H1 (cell line): ENCODE measurements around the gene LINC00632. TPM values are rescaled to one million over a fixed set of nuclear protein-coding genes. Genes with fewer than 3 reads are reported as not detected.

Experiments used
- CTCF ChIA-PET: fragments of 300-600 bp; sonication (Branson Sonifier 250); formaldehyde crosslinking; loops from one replicate; lab custom pipeline; 2021; ENCODE audit not compliant: partially characterized antibody; lab: Charles Lee
- POLR2A ChIA-PET: fragments of 300-600 bp; sonication (Branson Sonifier 250); formaldehyde crosslinking; loops from one replicate; lab custom pipeline; 2021; ENCODE audit warnings: inconsistent platforms; ENCODE audit not compliant: partially characterized antibody; lab: Charles Lee
- DNase-seq, 2 experiments: peaks; one replicate each; pipeline versions ENCODE4 v3.0.0 to v3.0.0-alpha.2; 2010 to 2022; ENCODE audit warnings: low spot score in 2 of 2, low read depth in 1 of 2, mixed read lengths in 1 of 2
- FAIRE-seq: peaks from 2 replicates; lab custom pipeline; 2011; peaks lifted over from hg19 to GRCh38; lab: Jason Lieb, UNC
- H2AFZ ChIP-seq: 2 replicates; pipeline ENCODE4 v1.8.1; 2012; ENCODE audit warnings: low read length, inconsistent platforms
- H2AK5ac ChIP-seq: 2 replicates; pipeline ENCODE4 v1.6.1; 2013; ENCODE audit warnings: low read depth, low read length
- H2BK120ac ChIP-seq: replicated peaks from 2 replicates; pipeline ENCODE3; 2013; ENCODE audit warnings: low read depth, low read length, inconsistent platforms
- H2BK12ac ChIP-seq: 2 replicates; pipeline ENCODE4 v1.6.1; 2013; ENCODE audit warnings: low read depth, low read length
- H2BK15ac ChIP-seq: 2 replicates; pipeline ENCODE4 v1.6.1; 2013; ENCODE audit warnings: low read length
- H2BK20ac ChIP-seq: 2 replicates; pipeline ENCODE4 v1.6.1; 2013; ENCODE audit warnings: low read length
- H2BK5ac ChIP-seq: 2 replicates; pipeline ENCODE4 v1.6.1; 2013; ENCODE audit warnings: low read depth, low read length
- H3K14ac ChIP-seq: 2 replicates; pipeline ENCODE4 v1.6.1; 2013; ENCODE audit warnings: inconsistent platforms; ENCODE audit not compliant: insufficient read length
- H3K18ac ChIP-seq: 2 replicates; pipeline ENCODE4 v1.6.1; 2013; ENCODE audit warnings: low read length; ENCODE audit errors: extremely low read depth
- H3K23ac ChIP-seq: 2 replicates; pipeline ENCODE4 v1.6.1; 2013; ENCODE audit warnings: inconsistent platforms; ENCODE audit not compliant: insufficient read length
- H3K23me2 ChIP-seq: 2 replicates; pipeline ENCODE4 v1.6.1; 2013; ENCODE audit warnings: low read depth, low read length
- H3K27ac ChIP-seq: 2 replicates; pipeline ENCODE4 v1.6.1; 2011; ENCODE audit warnings: low read depth, low read length, inconsistent platforms
- H3K27me3 ChIP-seq, 4 experiments: replicated peaks in 1 of 4; 1 replicate in 1 of 4; 2 replicates in 3 of 4; pipeline versions ENCODE4 v1.6.1 to v1.8.1; 2011 to 2013; ENCODE audit warnings: low read length in 3 of 4, mild to moderate bottlenecking in 3 of 4, inconsistent platforms in 2 of 4, mixed read lengths in 2 of 4, moderate library complexity in 1 of 4; ENCODE audit not compliant: control insufficient read depth in 3 of 4, insufficient read depth in 3 of 4; ENCODE audit errors: extremely low read depth in 1 of 4
- H3K36me3 ChIP-seq, 4 experiments: 2 replicates each; pipeline versions ENCODE4 v1.6.1 to v1.8.1; 2011 to 2013; ENCODE audit warnings: mild to moderate bottlenecking in 4 of 4, low read length in 3 of 4, moderate library complexity in 2 of 4, control low read depth in 1 of 4, inconsistent platforms in 1 of 4; ENCODE audit not compliant: insufficient read depth in 4 of 4, control insufficient read depth in 2 of 4
- H3K4ac ChIP-seq: replicated peaks from 2 replicates; pipeline ENCODE3; 2013; ENCODE audit warnings: low read length, low read depth, mixed read lengths, inconsistent platforms; ENCODE audit not compliant: insufficient read length
- H3K4me1 ChIP-seq, 4 experiments: replicated peaks in 1 of 4; 1 replicate in 1 of 4; 2 replicates in 3 of 4; pipeline versions ENCODE4 v1.6.1 to v1.8.1; 2011 to 2013; ENCODE audit warnings: low read length in 3 of 4, inconsistent platforms in 2 of 4, mixed read lengths in 1 of 4; ENCODE audit not compliant: insufficient read depth in 4 of 4, control insufficient read depth in 3 of 4
- H3K4me2 ChIP-seq, 2 experiments: 2 replicates each; pipeline versions ENCODE4 v1.6.1 to v1.8.1; 2011 to 2013; ENCODE audit warnings: low read depth in 2 of 2, low read length in 2 of 2, control low read depth in 1 of 2, inconsistent platforms in 1 of 2, mild to moderate bottlenecking in 1 of 2; ENCODE audit not compliant: insufficient read depth in 1 of 2
- H3K4me3 ChIP-seq, 4 experiments: fragments of 200-600, 300-600 bp in 1 of 4; sonication (generic), shearing (Covaris generic), sonication (Bioruptor Twin) in 1 of 4; 2 replicates each; pipeline versions ENCODE4 v1.5.1 to v1.8.1; 2011 to 2016; ENCODE audit warnings: low read length in 4 of 4, low read depth in 3 of 4, control low read depth in 2 of 4, inconsistent platforms in 2 of 4, mild to moderate bottlenecking in 2 of 4, mixed read lengths in 1 of 4, moderate library complexity in 1 of 4; ENCODE audit not compliant: insufficient read depth in 2 of 4; ENCODE audit errors: extremely low read depth in 1 of 4
- H3K56ac ChIP-seq: replicated peaks from 2 replicates; pipeline ENCODE3; 2013; ENCODE audit warnings: low read depth, mild to moderate bottlenecking, mixed read lengths, low read length, inconsistent platforms; ENCODE audit not compliant: insufficient read length
- H3K79me1 ChIP-seq: 2 replicates; pipeline ENCODE4 v1.6.1; 2013; ENCODE audit warnings: low read depth, low read length, control low read depth
- H3K79me2 ChIP-seq, 2 experiments: 2 replicates each; pipeline versions ENCODE4 v1.6.1 to v1.8.1; 2012 to 2013; ENCODE audit warnings: low read length in 2 of 2, mild to moderate bottlenecking in 2 of 2, inconsistent platforms in 1 of 2; ENCODE audit not compliant: insufficient read depth in 2 of 2, control insufficient read depth in 1 of 2
- H3K9ac ChIP-seq, 4 experiments: replicated peaks in 1 of 4; 1 replicate in 1 of 4; 2 replicates in 3 of 4; pipeline versions ENCODE4 v1.6.1 to v1.8.1; 2011 to 2013; ENCODE audit warnings: low read depth in 3 of 4, low read length in 3 of 4, control low read depth in 2 of 4, mild to moderate bottlenecking in 2 of 4, moderate library complexity in 2 of 4, inconsistent platforms in 1 of 4; ENCODE audit errors: extremely low read depth in 1 of 4
- H3K9me3 ChIP-seq, 2 experiments: 2 replicates each; pipeline versions ENCODE4 v1.6.1 to v1.8.1; 2012 to 2013; ENCODE audit warnings: mild to moderate bottlenecking in 2 of 2, moderate library complexity in 2 of 2, control low read depth in 1 of 2, inconsistent platforms in 1 of 2, low read depth in 1 of 2, low read length in 1 of 2, mixed read lengths in 1 of 2; ENCODE audit not compliant: insufficient read depth in 2 of 2
- H4K20me1 ChIP-seq, 2 experiments: replicated peaks in 1 of 2; 2 replicates each; pipeline versions ENCODE3 to v1.8.1; 2011 to 2013; ENCODE audit warnings: inconsistent platforms in 2 of 2, low read length in 2 of 2, mild to moderate bottlenecking in 1 of 2; ENCODE audit not compliant: insufficient read depth in 2 of 2, control insufficient read depth in 1 of 2
- H4K5ac ChIP-seq: 2 replicates; pipeline ENCODE4 v1.6.1; 2013; ENCODE audit warnings: low read length, low read depth, mixed read lengths, inconsistent platforms; ENCODE audit not compliant: insufficient read length
- H4K8ac ChIP-seq: 2 replicates; pipeline ENCODE4 v1.8.0; 2013; ENCODE audit warnings: mild to moderate bottlenecking, moderate library complexity, low read length, inconsistent platforms; ENCODE audit not compliant: insufficient read depth; ENCODE audit errors: extremely low read depth
- H4K91ac ChIP-seq: replicated peaks from 2 replicates; pipeline ENCODE3; 2013; ENCODE audit warnings: low read length, mixed read lengths, inconsistent platforms; ENCODE audit not compliant: insufficient read length
- BRCA1 ChIP-seq: IDR thresholded peaks from 2 replicates; pipeline ENCODE4 v1.6.1; 2012; ENCODE audit warnings: low read depth, low read length, improper control_type of control experiment
- CBX5 ChIP-seq: fragments of 300-800, 300-1000 bp; sonication (generic); IDR thresholded peaks from 2 replicates; pipeline ENCODE4 v1.7.1; 2016; ENCODE audit warnings: antibody characterized with exemption, low read length, low read depth
- CREB1 ChIP-seq: IDR thresholded peaks from 2 replicates; pipeline ENCODE4 v1.6.1; 2012; ENCODE audit warnings: inconsistent platforms
- MAFK ChIP-seq: IDR thresholded peaks from 2 replicates; pipeline ENCODE4 v1.6.1; 2012; ENCODE audit warnings: low read depth, mild to moderate bottlenecking, improper control_type of control experiment, low read length
- RBBP5 ChIP-seq: IDR thresholded peaks from 2 replicates; pipeline ENCODE4 v1.7.1; 2012; ENCODE audit warnings: low read depth, mild to moderate bottlenecking, inconsistent platforms, low read length, moderate library complexity, borderline replicate concordance
- SP2 ChIP-seq: IDR thresholded peaks from 2 replicates; pipeline ENCODE4 v1.6.1; 2012; ENCODE audit warnings: mild to moderate bottlenecking, low read length, inconsistent platforms
- WGBS, 2 experiments: shearing (Covaris generic) in 1 of 2; methylation state at CpG; one replicate each; pipeline versions ENCODE4 v1.1.6 to v1.1.7; 2013 to 2015; ENCODE audit warnings: low lambda C conversion rate in 2 of 2, mixed read lengths in 2 of 2, inconsistent platforms in 1 of 2, low coverage in 1 of 2, missing lambda C conversion rate in 1 of 2; ENCODE audit not compliant: insufficient replicate concordance in 2 of 2, insufficient coverage in 1 of 2, insufficient read length in 1 of 2; ENCODE audit errors: extremely low coverage in 1 of 2, missing lambda C conversion rate in 1 of 2; 5-methylcytosine and 5-hydroxymethylcytosine counted together
- polyA plus RNA-seq, 7 experiments: library from polyadenylated mRNA; depleted of rRNA in 3 of 7; stranded (reverse) in 5 of 7; unstranded in 2 of 7; fragments of >200 nt in 5 of 7; fragments of 200-250 nt in 2 of 7; gene quantifications; 1 replicate in 5 of 7; 2 replicates in 1 of 7; 4 replicates in 1 of 7; pipeline versions ENCODE4 v1.2.1 to v1.2.3, GENCODE V29; 2011 to 2013; ENCODE audit warnings: missing spikeins in 2 of 7, mixed read lengths in 2 of 7
- total RNA-seq: library from RNA; stranded (reverse); fragmentation: NEBNext Ultra II Directional; extraction: Animal tissue kit (Norgen Biotek cat#: 25700); gene quantifications from 2 replicates; pipeline ENCODE4 v1.2.1, GENCODE V29; 2021

LINC00632 gene
- total and polyA plus RNA-seq, 2 of the 8 experiments (the other 6 are each of a cell fraction or from before 2014, with no cell fraction given), result 24.5 to 85.1 TPM

DNA sequence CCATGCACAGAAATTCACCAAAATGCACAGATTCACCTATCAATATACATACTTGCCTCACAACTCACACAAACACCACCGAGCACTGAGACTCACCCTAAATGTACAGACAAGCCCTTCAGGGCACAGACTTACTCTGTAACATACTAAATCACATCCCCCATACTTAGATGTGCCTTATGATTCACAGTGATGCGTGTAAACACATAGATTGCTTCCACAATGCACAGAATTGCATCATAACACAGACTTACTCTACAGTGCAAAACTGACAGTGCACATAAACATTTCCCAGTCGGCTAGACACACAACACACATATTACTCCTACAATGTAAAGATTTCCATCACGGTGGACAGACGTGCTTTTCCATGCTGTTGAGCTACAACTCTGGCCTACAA lies 6.2 kb downstream of the LINC00632 start:
- Histone ChIP-seq H2BK5ac (no peak overlapping the region), H2AFZ (no peak overlapping the region), H4K8ac (no peak overlapping the region), H2BK12ac (no peak overlapping the region), H3K9me3 (no peaks in the 10 kb centered on the region), H3K79me2 (no peaks in the 10 kb centered on the region), H3K56ac (no peak overlapping the region), H3K23me2 (no peaks in the 10 kb centered on the region), H2BK20ac (no peak overlapping the region), H3K27me3 (no peaks in the 10 kb centered on the region; a peak in 1 of 7 replicates), H3K4me1 (no peaks in the 10 kb centered on the region), H3K27ac (no peak overlapping the region), H3K14ac (no peak overlapping the region), H3K4me3 (no peak overlapping the region), H2AK5ac (no peak overlapping the region), H3K4me2 (no peak overlapping the region), H3K18ac (no peak overlapping the region), H3K36me3 (no peaks in the 10 kb centered on the region), H3K9ac (no peak overlapping the region), H2BK15ac (no peak overlapping the region), H4K20me1 (no peaks in the 10 kb centered on the region), H3K23ac (no peak overlapping the region), H2BK120ac (no peak overlapping the region), H4K91ac (no peak overlapping the region), H3K79me1 (no peaks in the 10 kb centered on the region), H3K4ac (no peak overlapping the region), H4K5ac (no peak overlapping the region)
- CTCF ChIA-PET, result no interaction called here
- 83% methylated on average over 3 of the region's 5 CpGs; no CpG with 5 or more reads in 1 of the 2 experiments for WGBS, 2 experiments
- FAIRE-seq (no peak), DNase-seq (no peak)
- POLR2A ChIA-PET, result no interaction called here
- no peak for TF ChIP-seq RBBP5
- no peak for TF ChIP-seq CBX5
- TF ChIP-seq SP2, result no peak
- TF ChIP-seq BRCA1, result no peak
- TF ChIP-seq MAFK, result no peak
- TF ChIP-seq CREB1, result no peak
